Endodermal cell (in vitro differentiated cells): ENCODE results near the gene LRFN5. TPM values are rescaled to one million over a fixed set of nuclear protein-coding genes. Genes with fewer than 3 reads are reported as not detected.

Experiments
- DNase-seq: peaks from one replicate; pipeline ENCODE4 v3.0.0-alpha.2; 2017
- H3K27ac ChIP-seq: 2 replicates; pipeline ENCODE4 v1.5.1; 2013; ENCODE audit warnings: mild to moderate bottlenecking, low read depth, low read length, moderate library complexity
- H3K27me3 ChIP-seq: 2 replicates; pipeline ENCODE4 v1.6.1; 2013; ENCODE audit warnings: mild to moderate bottlenecking, low read length, moderate library complexity; ENCODE audit not compliant: insufficient read depth, control insufficient read depth, poor library complexity, severe bottlenecking
- H3K36me3 ChIP-seq: 2 replicates; pipeline ENCODE4 v1.7.0; 2013; ENCODE audit warnings: mild to moderate bottlenecking, low read length, moderate library complexity; ENCODE audit not compliant: control insufficient read depth, insufficient read depth
- H3K4me1 ChIP-seq: one replicate; pipeline ENCODE4 v1.7.0; 2013; ENCODE audit warnings: low read length; ENCODE audit not compliant: control insufficient read depth, insufficient read depth
- H3K4me3 ChIP-seq: 2 replicates; pipeline ENCODE4 v1.5.1; 2013; ENCODE audit warnings: mild to moderate bottlenecking, low read length, moderate library complexity
- H3K9ac ChIP-seq: 2 replicates; pipeline ENCODE4 v1.6.1; 2013; ENCODE audit warnings: mild to moderate bottlenecking, low read length, moderate library complexity; ENCODE audit not compliant: poor library complexity, severe bottlenecking; ENCODE audit errors: extremely low read depth
- H3K9me3 ChIP-seq: 2 replicates; pipeline ENCODE4 v1.6.1; 2013; ENCODE audit warnings: mild to moderate bottlenecking, low read length, moderate library complexity; ENCODE audit not compliant: control insufficient read depth
- H3K27ac Mint-ChIP-seq: 2 replicates; pipeline ENCODE4 v1.8.0; 2020; ENCODE audit warnings: mixed read lengths
- H3K27me3 Mint-ChIP-seq: 2 replicates; pipeline ENCODE4 v1.8.0; 2021; ENCODE audit warnings: mild to moderate bottlenecking, mixed read lengths; ENCODE audit not compliant: insufficient read depth
- H3K36me3 Mint-ChIP-seq: 2 replicates; pipeline ENCODE4 v1.8.0; 2020; ENCODE audit warnings: low read depth, mixed read lengths
- H3K4me1 Mint-ChIP-seq: 2 replicates; pipeline ENCODE4 v1.8.0; 2020; ENCODE audit warnings: mixed read lengths
- H3K4me3 Mint-ChIP-seq: 2 replicates; pipeline ENCODE4 v1.8.0; 2020; ENCODE audit warnings: mild to moderate bottlenecking, moderate library complexity, mixed read lengths
- H3K9me3 Mint-ChIP-seq: 2 replicates; pipeline ENCODE4 v1.8.0; 2020; ENCODE audit warnings: mild to moderate bottlenecking, mixed read lengths
- CTCF ChIP-seq: fragments of 200-600 bp; sonication (generic); conservative IDR thresholded peaks from 2 replicates; pipeline ENCODE4 v1.5.0; 2021; ENCODE audit warnings: antibody characterized with exemption, mild to moderate bottlenecking
- WGBS, 2 experiments: methylation state at CpG; one replicate each; pipeline versions ENCODE4 v1.1.5 to v1.1.7; 2013; ENCODE audit warnings: missing lambda C conversion rate in 2 of 2, mixed read lengths in 1 of 2; ENCODE audit not compliant: insufficient coverage in 1 of 2, insufficient read length in 1 of 2; 5-methylcytosine and 5-hydroxymethylcytosine counted together
- total RNA-seq, 2 donors: library from RNA; stranded (reverse); fragmentation: NEBNext Ultra II Directional in 1 of 2; extraction: Animal tissue kit (Norgen Biotek cat#: 25700) in 1 of 2; gene quantifications; 2 replicates in 1 of 2; 3 replicates in 1 of 2; pipeline ENCODE4 v1.2.1, GENCODE V29; 2021

LRFN5 gene
- total RNA-seq, 2 donors from 2014 or later: 1.4 to 3.2 TPM

- H3K27ac Mint-ChIP-seq: no peak overlapping the region
- Histone ChIP-seq H3K4me1 (no peaks in the 10 kb centered on the region), H3K36me3 (no peaks in the 10 kb centered on the region), H3K27me3 (no peaks in the 10 kb centered on the region), H3K27ac (no peak overlapping the region), H3K9me3 (no peaks in the 10 kb centered on the region), H3K4me3 (no peak overlapping the region), H3K9ac (no peak overlapping the region)
- no peak for DNase-seq
- H3K4me3 Mint-ChIP-seq: no peak overlapping the region
- H3K27me3 Mint-ChIP-seq: peaks cover 3% of the 10 kb centered on the region
- no peaks in the 10 kb centered on the region for H3K36me3 Mint-ChIP-seq
- TF ChIP-seq CTCF: no peak
- 67% methylated on average over 2 of the region's 2 CpGs; no CpG with 5 or more reads in 1 of the 2 experiments for WGBS, 2 experiments
- H3K9me3 Mint-ChIP-seq: no peaks in the 10 kb centered on the region
- peaks cover 3% of the 10 kb centered on the region for H3K4me1 Mint-ChIP-seq
Observed at GRCh38 chr14:41615011-41615595, 8.4 kb downstream of the LRFN5 start.

GRCh38 chr14:41623736-41624135 is 17.1 kb downstream of the LRFN5 start:
- WGBS, 2 experiments: 100% methylated on average over 1 of the region's 1 CpG; no CpG with 5 or more reads in 1 of the 2 experiments
- Mint-ChIP-seq H3K27me3 (no peaks in the 10 kb centered on the region), H3K9me3 (no peaks in the 10 kb centered on the region), H3K4me1 (peaks cover 5% of the 10 kb centered on the region), H3K36me3 (no peaks in the 10 kb centered on the region), H3K27ac (no peak overlapping the region), H3K4me3 (no peak overlapping the region)
- no peak for TF ChIP-seq CTCF
- Histone ChIP-seq H3K36me3 (no peaks in the 10 kb centered on the region), H3K27me3 (no peaks in the 10 kb centered on the region), H3K4me3 (no peak overlapping the region), H3K4me1 (no peaks in the 10 kb centered on the region), H3K27ac (no peak overlapping the region), H3K9me3 (no peaks in the 10 kb centered on the region), H3K9ac (no peak overlapping the region)
- DNase-seq: no peak

- Histone ChIP-seq H3K9ac (no peak overlapping the region), H3K36me3 (no peaks in the 10 kb centered on the region), H3K4me1 (no peaks in the 10 kb centered on the region), H3K4me3 (no peak overlapping the region), H3K27me3 (no peaks in the 10 kb centered on the region), H3K27ac (no peak overlapping the region), H3K9me3 (no peaks in the 10 kb centered on the region)
- DNase-seq: no peak
- no CpG with 5 or more reads among the region's 1 CpG for WGBS, 2 experiments
- Mint-ChIP-seq H3K36me3 (no peaks in the 10 kb centered on the region), H3K9me3 (no peaks in the 10 kb centered on the region), H3K27me3 (no peaks in the 10 kb centered on the region), H3K4me3 (no peak overlapping the region), H3K27ac (no peak overlapping the region), H3K4me1 (no peaks in the 10 kb centered on the region)
- no peak for TF ChIP-seq CTCF
Observed at GRCh38 chr14:41629876-41630275, 23.2 kb downstream of the LRFN5 start.
